GM19324 (cell line): Measurements from ENCODE around the gene BMPER.
A peak's percentile ranks its signal among the peaks of the same experiment; 100 is the strongest.

ENCODE experiments used
- ATAC-seq: cut with Tn5 transposase; IDR thresholded peaks from one replicate; pipeline ENCODE4 v1.9.1; 2021; ENCODE audit warnings: mild to moderate bottlenecking, moderate library complexity; ENCODE audit not compliant: unreplicated experiment, low FRiP score

BMPER gene

GRCh38 chr7:34084651-34085050, 179.3 kb downstream of the BMPER start:
- ATAC-seq, result no peak

GRCh38 chr7:34086064-34086463, 180.7 kb downstream of the BMPER start:
- no peak for ATAC-seq

- ATAC-seq, result no peak
These were observed 181.6 kb downstream of the BMPER start for GRCh38 chr7:34086981-34087380.

- peak; percentile 51 for ATAC-seq
These were observed 182.9 kb downstream of the BMPER start for GRCh38 chr7:34087892-34088891.

- no peak for ATAC-seq
These were observed 185.5 kb downstream of the BMPER start for GRCh38 chr7:34090816-34091215.

GRCh38 chr7:34091321-34091917, 186.1 kb downstream of the BMPER start:
- no peak for ATAC-seq

- ATAC-seq, result no peak
These were observed 187.9 kb downstream of the BMPER start for GRCh38 chr7:34093276-34093675.

- ATAC-seq, result no peak
These were observed 190.9 kb downstream of the BMPER start for GRCh38 chr7:34096198-34096651.

GRCh38 chr7:34096777-34097176, 191.4 kb downstream of the BMPER start:
- ATAC-seq, result no peak

- ATAC-seq, result no peak
These were observed 195.3 kb downstream of the BMPER start for GRCh38 chr7:34100661-34101060.

GRCh38 chr7:34104115-34104514, 198.8 kb downstream of the BMPER start:
- ATAC-seq, result no peak

GRCh38 chr7:34104992-34105391, 199.7 kb downstream of the BMPER start:
- no peak for ATAC-seq

- ATAC-seq, result no peak
These were observed 201.9 kb downstream of the BMPER start for GRCh38 chr7:34107276-34107675.

GRCh38 chr7:34108165-34108564, 202.8 kb downstream of the BMPER start:
- no peak for ATAC-seq

- ATAC-seq, result no peak
These were observed 204.8 kb downstream of the BMPER start for GRCh38 chr7:34109936-34110780.

GRCh38 chr7:34111031-34111430, 205.7 kb downstream of the BMPER start:
- no peak for ATAC-seq

- no peak for ATAC-seq
These were observed 210.2 kb downstream of the BMPER start for GRCh38 chr7:34115503-34115902.

- ATAC-seq, result no peak
These were observed 212.2 kb downstream of the BMPER start for GRCh38 chr7:34117573-34117972.

- no peak for ATAC-seq
These were observed 216.0 kb downstream of the BMPER start for GRCh38 chr7:34121366-34121765.

- no peak for ATAC-seq
These were observed 218.0 kb downstream of the BMPER start for GRCh38 chr7:34123316-34123715.

GRCh38 chr7:34124765-34125164, 219.4 kb downstream of the BMPER start:
- no peak for ATAC-seq
